GM12875 (cell line): Measurements from ENCODE around the gene DUSP6.

ENCODE experiments used
- H3K4me3 ChIP-seq: one replicate; pipeline ENCODE4 v1.5.1; 2011; ENCODE audit warnings: low read depth, low read length, control low read depth
- TF ChIP-seq, protein P1 (sequence below): IDR thresholded peaks from 2 replicates; pipeline ENCODE4 v1.5.1; 2011; ENCODE audit warnings: low read depth, mild to moderate bottlenecking, control low read depth, inconsistent platforms, low read length, moderate library complexity, borderline replicate concordance; ENCODE audit not compliant: insufficient read depth

DUSP6 gene

GRCh38 chr12:89352242-89352491, 134 bp downstream of the DUSP6 start:
- peak overlapping the region; percentile 18 for H3K4me3 ChIP-seq
- TF ChIP-seq, protein P1, sequence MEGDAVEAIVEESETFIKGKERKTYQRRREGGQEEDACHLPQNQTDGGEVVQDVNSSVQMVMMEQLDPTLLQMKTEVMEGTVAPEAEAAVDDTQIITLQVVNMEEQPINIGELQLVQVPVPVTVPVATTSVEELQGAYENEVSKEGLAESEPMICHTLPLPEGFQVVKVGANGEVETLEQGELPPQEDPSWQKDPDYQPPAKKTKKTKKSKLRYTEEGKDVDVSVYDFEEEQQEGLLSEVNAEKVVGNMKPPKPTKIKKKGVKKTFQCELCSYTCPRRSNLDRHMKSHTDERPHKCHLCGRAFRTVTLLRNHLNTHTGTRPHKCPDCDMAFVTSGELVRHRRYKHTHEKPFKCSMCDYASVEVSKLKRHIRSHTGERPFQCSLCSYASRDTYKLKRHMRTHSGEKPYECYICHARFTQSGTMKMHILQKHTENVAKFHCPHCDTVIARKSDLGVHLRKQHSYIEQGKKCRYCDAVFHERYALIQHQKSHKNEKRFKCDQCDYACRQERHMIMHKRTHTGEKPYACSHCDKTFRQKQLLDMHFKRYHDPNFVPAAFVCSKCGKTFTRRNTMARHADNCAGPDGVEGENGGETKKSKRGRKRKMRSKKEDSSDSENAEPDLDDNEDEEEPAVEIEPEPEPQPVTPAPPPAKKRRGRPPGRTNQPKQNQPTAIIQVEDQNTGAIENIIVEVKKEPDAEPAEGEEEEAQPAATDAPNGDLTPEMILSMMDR = no peak

DNA sequence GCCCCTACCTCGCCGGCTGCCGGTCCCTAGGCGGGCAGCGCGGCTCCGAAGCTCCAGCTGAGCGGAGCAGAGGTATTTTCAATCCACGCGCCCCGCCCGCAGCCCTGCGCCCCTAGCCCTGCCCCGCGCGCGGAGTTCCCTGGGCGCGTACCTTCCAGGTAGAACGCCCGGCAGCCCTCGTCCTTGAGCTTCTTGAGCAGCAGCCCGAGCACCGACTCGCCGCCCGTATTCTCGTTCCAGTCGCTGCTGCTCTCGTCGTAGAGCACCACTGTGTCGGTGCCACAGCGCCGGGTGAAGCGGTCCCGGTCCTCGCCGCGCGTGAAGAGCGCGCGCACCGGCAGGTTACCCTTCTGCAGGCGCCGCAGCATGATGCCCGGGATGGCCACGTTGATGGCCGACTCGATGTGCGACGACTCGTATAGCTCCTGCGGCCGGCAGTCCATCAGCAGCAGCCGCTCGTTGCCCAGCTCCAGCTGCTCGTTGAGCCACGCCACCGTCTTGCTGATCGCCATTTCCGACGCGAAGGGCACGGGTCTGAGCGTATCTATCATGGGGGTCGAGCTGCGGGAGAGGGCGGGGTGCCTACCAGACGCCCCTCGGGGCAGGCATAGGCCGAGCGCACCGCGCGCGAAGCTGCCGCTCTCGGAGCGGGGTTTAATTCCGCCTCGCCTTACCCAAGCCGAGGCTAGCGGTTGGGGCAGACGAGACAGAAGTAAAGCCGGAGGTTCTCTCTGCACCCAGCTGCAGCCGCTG, 636 bp downstream of the DUSP6 start:
- H3K4me3 ChIP-seq = peak overlapping the region; percentile 18
- TF ChIP-seq, protein P1 = no peak

- TF ChIP-seq, protein P1 = no peak
- H3K4me3 ChIP-seq = peak overlapping the region; percentile 17
Measured at GRCh38 chr12:89350630-89351488, 1.4 kb downstream of the DUSP6 start.

DNA sequence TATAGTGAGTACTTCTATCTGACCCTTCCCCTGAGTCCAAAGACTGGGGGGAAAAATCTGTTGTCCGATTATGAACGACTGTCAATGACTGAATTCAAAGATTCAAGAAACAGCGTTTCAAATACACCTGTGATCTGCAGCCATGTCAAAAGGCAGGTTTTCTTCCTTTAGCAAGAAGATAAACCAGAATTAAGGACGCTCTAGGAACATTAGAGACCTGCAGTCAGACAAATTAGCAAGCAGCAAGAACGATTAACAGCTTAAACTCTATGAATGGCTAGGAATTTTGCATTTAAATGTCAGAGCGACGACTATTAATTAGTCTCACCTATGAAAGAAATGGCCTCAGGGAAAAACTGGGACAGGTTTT, 2.1 kb downstream of the DUSP6 start:
- no peak overlapping the region for H3K4me3 ChIP-seq
- TF ChIP-seq, protein P1 = no peak

DNA sequence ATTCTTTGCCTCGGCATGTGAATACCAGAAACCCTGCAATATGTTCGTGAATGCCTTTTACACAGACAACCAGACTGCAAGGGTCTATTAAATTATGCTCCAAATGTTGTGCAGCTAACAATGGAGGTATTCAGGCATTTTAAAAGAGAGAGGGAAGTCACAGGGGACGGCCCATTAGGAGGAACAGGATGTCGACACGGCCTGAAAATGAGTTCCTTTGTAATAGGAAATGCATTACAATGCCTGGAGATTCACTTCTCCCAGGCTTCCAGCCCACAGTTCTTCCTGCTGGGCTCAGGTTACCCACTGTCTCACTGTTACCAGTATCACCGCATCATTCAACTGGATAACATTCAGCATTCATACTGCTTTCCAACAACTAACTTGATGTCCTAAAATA, 2.5 kb downstream of the DUSP6 start:
- TF ChIP-seq, protein P1 = no peak

DNA sequence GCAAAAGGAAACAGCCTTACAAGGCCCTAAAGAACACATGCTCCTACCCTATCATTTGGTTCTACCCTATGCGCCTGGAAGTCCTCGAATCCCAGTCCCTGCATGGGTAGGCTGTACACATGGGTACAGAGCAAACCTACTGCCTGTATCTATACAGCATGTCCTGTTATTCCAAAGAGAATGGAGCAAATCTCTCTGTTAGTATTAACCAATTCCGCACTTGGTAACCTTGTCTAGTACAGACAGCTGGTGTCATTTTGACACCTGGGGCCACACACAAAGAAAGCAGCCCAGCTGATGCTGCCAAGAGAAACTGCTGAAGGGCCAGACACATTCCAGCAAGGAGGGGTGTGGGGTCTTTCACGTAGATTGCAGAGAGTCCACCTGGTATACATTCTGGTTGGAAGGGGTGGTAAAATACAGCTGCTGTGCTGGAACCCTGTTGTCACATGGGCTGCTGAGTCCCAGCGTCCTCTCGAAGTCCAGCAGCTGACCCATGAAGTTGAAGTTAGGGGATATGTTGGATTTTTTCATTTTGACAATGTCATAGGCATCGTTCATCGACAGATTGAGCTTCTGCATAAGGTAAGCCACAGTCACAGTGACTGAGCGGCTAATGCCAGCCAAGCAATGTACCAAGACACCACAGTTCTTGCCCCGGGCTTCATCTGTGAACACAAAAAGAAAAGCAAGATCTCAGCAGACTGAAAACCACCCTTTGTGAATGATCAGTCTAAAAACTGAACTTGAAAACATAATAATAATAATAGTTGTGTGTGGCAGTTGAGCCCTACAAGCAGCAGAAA, 3.2 kb downstream of the DUSP6 start:
- TF ChIP-seq, protein P1 = no peak
- no peak overlapping the region for H3K4me3 ChIP-seq

More for the DNA sequence above, 2.5 kb downstream of the DUSP6 start:
- no peak overlapping the region for H3K4me3 ChIP-seq
